Anterior cingulate cortex (tissue), 58 donors: ENCODE data around the gene EIF5A.

Experiments
- DNase-seq, 58 donors: peaks; one replicate each; lab custom pipeline; 2025; lab: John Stamatoyannopoulos, UW

EIF5A gene

GRCh38 chr17:7311110-7311705 lies 3.8 kb downstream of the EIF5A start:
- no peak for DNase-seq

- DNase-seq, result no peak
Measured at GRCh38 chr17:7312432-7313087, 5.1 kb downstream of the EIF5A start.

GRCh38 chr17:7313088-7313889 lies 5.9 kb downstream of the EIF5A start:
- no peak for DNase-seq

GRCh38 chr17:7313890-7314718 lies 6.7 kb downstream of the EIF5A start:
- DNase-seq, result no peak

GRCh38 chr17:7314719-7315569 lies 7.5 kb downstream of the EIF5A start, which contains the start of gene GPS2:
TSS of gene GPS2 (minus strand) at chr17:7315360. CDS start at chr17:7315052, 308 bp downstream.
- peak; percentile 38 to 94 (median 86) for DNase-seq

GRCh38 chr17:7315570-7316235 lies 8.3 kb downstream of the EIF5A start:
- peak in 14 of 58 donors; percentile 11 to 40 (median 16) for DNase-seq

- DNase-seq, result no peak
Measured at GRCh38 chr17:7317161-7317803, 9.9 kb downstream of the EIF5A start.

- DNase-seq, result no peak
Measured at GRCh38 chr17:7318121-7318860, 10.9 kb downstream of the EIF5A start.

- no peak for DNase-seq
Measured at GRCh38 chr17:7321466-7321865, 14.0 kb downstream of the EIF5A start.

GRCh38 chr17:7322520-7323194 lies 15.2 kb downstream of the EIF5A start:
- DNase-seq, result no peak

GRCh38 chr17:7323731-7324437 lies 16.5 kb downstream of the EIF5A start:
- DNase-seq, result peak in 9 of 58 donors; percentile 2 to 38 (median 14)

- DNase-seq, result no peak
Measured at GRCh38 chr17:7324438-7324779, 17.0 kb downstream of the EIF5A start.

GRCh38 chr17:7325031-7325528 lies 17.7 kb downstream of the EIF5A start:
- no peak for DNase-seq

GRCh38 chr17:7326186-7326585 lies 18.8 kb downstream of the EIF5A start:
- no peak for DNase-seq

GRCh38 chr17:7327056-7327455 lies 19.6 kb downstream of the EIF5A start:
- DNase-seq, result no peak

GRCh38 chr17:7327501-7327900 lies 20.1 kb downstream of the EIF5A start:
- no peak for DNase-seq
